Skeletal muscle cell (primary cell): ENCODE data around the gene NKX1-1.
"Not testable (repeated sequence)": the region's sequence is repeated elsewhere in the genome, so short reads cannot be mapped to it uniquely, and the experiment has no call there.

Experiments
- DNase-seq: peaks from one replicate; pipeline ENCODE4 v3.0.0-alpha.2; 2010; ENCODE audit warnings: low read depth
- H3K4me3 ChIP-seq: 2 replicates; pipeline ENCODE4 v1.5.1; 2011; ENCODE audit warnings: low read depth, mild to moderate bottlenecking, control low read depth, low read length, moderate library complexity

Gene NKX1-1

GRCh38 chr4:1395389-1395820, 10.8 kb downstream of the NKX1-1 start:
- DNase-seq, H3K4me3 ChIP-seq: not testable (repeated sequence)

- not testable (repeated sequence) for H3K4me3 ChIP-seq, DNase-seq
Measured at GRCh38 chr4:1394554-1395388, 11.5 kb downstream of the NKX1-1 start.

- DNase-seq = no peak
- no peak overlapping the region for H3K4me3 ChIP-seq
Measured at GRCh38 chr4:1393866-1394265, 12.4 kb downstream of the NKX1-1 start.

- H3K4me3 ChIP-seq, DNase-seq: not testable (repeated sequence)
Measured at GRCh38 chr4:1393363-1393762, 12.9 kb downstream of the NKX1-1 start.

GRCh38 chr4:1385373-1386340, 20.6 kb downstream of the NKX1-1 start:
- H3K4me3 ChIP-seq = no peak overlapping the region
- no peak for DNase-seq

- no peak for DNase-seq
- no peak overlapping the region for H3K4me3 ChIP-seq
Measured at GRCh38 chr4:1384675-1385372, 21.4 kb downstream of the NKX1-1 start.

GRCh38 chr4:1383728-1384591, 22.3 kb downstream of the NKX1-1 start:
- no peak overlapping the region for H3K4me3 ChIP-seq
- no peak for DNase-seq

- no peak for DNase-seq
- H3K4me3 ChIP-seq = no peak overlapping the region
Measured at GRCh38 chr4:1382776-1383727, 23.2 kb downstream of the NKX1-1 start.

GRCh38 chr4:1381944-1382541, 24.2 kb downstream of the NKX1-1 start:
- no peak for DNase-seq
- H3K4me3 ChIP-seq = no peak overlapping the region

- H3K4me3 ChIP-seq = no peak overlapping the region
- DNase-seq = no peak
Measured at GRCh38 chr4:1381181-1381621, 25.0 kb downstream of the NKX1-1 start.

GRCh38 chr4:1380368-1381151, 25.7 kb downstream of the NKX1-1 start:
- DNase-seq = no peak
- H3K4me3 ChIP-seq = no peak overlapping the region

- DNase-seq = no peak
- no peak overlapping the region for H3K4me3 ChIP-seq
Measured at GRCh38 chr4:1379801-1380331, 26.4 kb downstream of the NKX1-1 start.

- DNase-seq = no peak
- H3K4me3 ChIP-seq = no peak overlapping the region
Measured at GRCh38 chr4:1379351-1379781, 26.9 kb downstream of the NKX1-1 start.

- no peak overlapping the region for H3K4me3 ChIP-seq
- DNase-seq = no peak
Measured at GRCh38 chr4:1378559-1379231, 27.5 kb downstream of the NKX1-1 start.

- H3K4me3 ChIP-seq = no peak overlapping the region
- no peak for DNase-seq
Measured at GRCh38 chr4:1377606-1378261, 28.5 kb downstream of the NKX1-1 start.
